Measurements from ENCODE around the gene NOL12. TPM values are rescaled to one million over a fixed set of nuclear protein-coding genes. Genes with fewer than 3 reads are reported as not detected.

The NOL12 gene
- total RNA-seq, 1 experiment from 2014 or later = 31.4 TPM

DNA sequence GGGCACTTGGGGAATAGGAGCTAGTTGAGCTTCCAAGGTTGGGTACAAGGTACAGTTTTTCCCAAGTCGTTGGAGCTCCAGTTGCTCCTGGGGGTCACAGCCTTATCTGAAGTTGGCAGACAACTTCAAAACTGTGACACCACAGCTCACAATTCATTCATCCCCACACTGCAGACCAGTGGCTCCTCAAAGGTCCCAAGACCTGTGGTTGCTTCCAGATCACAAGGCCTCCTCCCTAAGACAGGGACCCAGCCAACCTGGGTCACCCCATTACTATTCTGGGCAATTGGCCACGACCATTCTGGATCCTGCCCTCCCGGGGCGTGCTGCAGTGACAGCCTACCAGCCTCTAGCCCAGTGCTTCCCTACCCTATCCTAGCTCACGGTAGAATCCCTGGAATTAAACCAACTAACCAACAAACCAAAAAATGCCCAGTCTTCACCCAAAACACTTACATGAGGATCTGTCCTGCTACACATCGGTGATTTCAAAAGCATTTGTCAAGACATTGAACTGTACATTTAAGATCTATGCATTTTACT lies 28.5 kb upstream of the NOL12 start:
- Histone ChIP-seq H3K4me1 (ENCODE audit: control insufficient read depth in 1 of 2, insufficient read depth in 2 of 2, low read length in 2 of 2) (peaks cover 11 to 30% of the 10 kb centered on the region in 2 experiments; a peak in 3 of 4 replicates), H3K9ac (ENCODE audit: low read length) (peak overlapping the region; percentile 45), H3K36me3 (ENCODE audit: control insufficient read depth in 1 of 2, insufficient read depth in 2 of 2, low read length in 2 of 2) (peaks cover 8 to 17% of the 10 kb centered on the region in 2 experiments; a peak in 2 of 4 replicates), H4K20me1 (ENCODE audit: insufficient read depth) (no peaks in the 10 kb centered on the region), H2AFZ (ENCODE audit: low read depth, low read length, poor library complexity, severe bottlenecking) (no peak overlapping the region), H3K9me2 (ENCODE audit: insufficient read depth) (no peaks in the 10 kb centered on the region), H3K27me3 (ENCODE audit: insufficient read depth, low read length) (no peaks in the 10 kb centered on the region), H3K4me3 (replicated peaks in 1 of 2; ENCODE audit: low read depth in 1 of 2, low read length in 2 of 2) (peak overlapping the region; percentile 55 to 93), H3K9me3 (ENCODE audit: control insufficient read depth in 1 of 2, insufficient read depth in 1 of 2, low read depth in 1 of 2, low read length in 2 of 2) (no peaks in the 10 kb centered on the region), H3K27ac (ENCODE audit: low read depth, low read length) (peak overlapping the region; percentile 41), H3K4me2 (ENCODE audit: low read length) (peak overlapping the region; percentile 71), H3K79me2 (ENCODE audit: insufficient read depth, low read length) (peaks cover 36% of the 10 kb centered on the region)
- DNase-seq (ENCODE audit: low read depth, low spot score) (no peak), ATAC-seq (peak; percentile 14; the same call in 1 of the 2 replicates)
- ChIA-PET RAD21 (ENCODE audit: low non-redundant PET in 1 of 2, low total read pairs in 2 of 2, uncharacterized antibody in 2 of 2, unreplicated experiment in 2 of 2) (interaction anchor here (0.6 to 1.3 kb wide), 4 partner anchors 14 to 484 kb away, joined by 3 to 5 read pairs (median 3); partner anchors contain the start of gene LGALS1 (in 1 of the 2)), CTCF (interaction anchor here (1.1 to 2.4 kb wide), 10 partner anchors 14 to 123 kb away, joined by 3 to 38 read pairs (median 5); partner anchors contain the start of gene LGALS1), POLR2A (interaction anchor here (0.6 to 3.6 kb wide), 17 partner anchors 9 to 150 kb away, joined by 3 to 71 read pairs (median 5); partner anchors contain the start of genes GCAT, GGA1, LGALS1 and NOL12)
- TF ChIP-seq POLR2AphosphoS5 (IDR thresholded peaks at IDR 0.05; ENCODE audit: low read depth, low read length) = peak; percentile 24; the same call in 1 of the 2 replicates
- TF ChIP-seq ZBTB33 (IDR thresholded peaks at IDR 0.05; ENCODE audit: extremely low read depth, insufficient replicate concordance, low read length) = no peak
- no peak for TF ChIP-seq FOSL1 (IDR thresholded peaks at IDR 0.05; ENCODE audit: low read depth)
- no peak for TF ChIP-seq EZH2phosphoT487 (IDR thresholded peaks at IDR 0.05; ENCODE audit: borderline replicate concordance)
- peak; percentile 79 for TF ChIP-seq POLR2A (IDR thresholded peaks at IDR 0.05; ENCODE audit: borderline replicate concordance, extremely low read depth, insufficient read depth, insufficient read length)
- intact Hi-C loops (cut with micrococcal nuclease) = no loop called here
- TSS peak; percentile 78 for BruUV-seq (replicated peaks)

Measured in HCT116 (cell line).